Measurements from ENCODE around the gene HM13. TPM values are rescaled to one million over a fixed set of nuclear protein-coding genes. Genes with fewer than 3 reads are reported as not detected.
"Not testable (repeated sequence)": the region's sequence is repeated elsewhere in the genome, so short reads cannot be mapped to it uniquely, and the experiment has no call there.

HM13 gene
- 100 to 1,000 TPM; 127 to 152 (median 141) TPM for polyA plus RNA-seq (ENCODE audit: insufficient read length in 4 of 4)

GRCh38 chr20:31514154-31515071, at the start of gene HM13:
TSS of gene HM13 (plus strand) at chr20:31514442. CDS start at chr20:31514552, 110 bp downstream.
- DNase-seq (ENCODE audit: low read depth in 4 of 4, low spot score in 3 of 4): peak; percentile 86 to 89 (median 88)

- not testable (repeated sequence) for DNase-seq (ENCODE audit: low read depth in 4 of 4, low spot score in 3 of 4)
These were observed 43.3 kb upstream of the HM13 start for GRCh38 chr20:31470946-31471345.

GRCh38 chr20:31472395-31473330, 41.6 kb upstream of the HM13 start:
- no peak for DNase-seq (ENCODE audit: low read depth in 4 of 4, low spot score in 3 of 4)

GRCh38 chr20:31473331-31474096, 40.7 kb upstream of the HM13 start:
- DNase-seq (ENCODE audit: low read depth in 4 of 4, low spot score in 3 of 4): no peak

GRCh38 chr20:31474097-31474436, 40.2 kb upstream of the HM13 start:
- DNase-seq (ENCODE audit: low read depth in 4 of 4, low spot score in 3 of 4): no peak

GRCh38 chr20:31474758-31475427, 39.3 kb upstream of the HM13 start, which contains the start of the genes DEFB124 and REM1:
TSS of gene DEFB124 (minus strand) at chr20:31475127. CDS start at chr20:31473013, 2,114 bp downstream.
TSS of gene REM1 (plus strand) at chr20:31475288. CDS start at chr20:31476446, 1,158 bp downstream.
- no peak for DNase-seq (ENCODE audit: low read depth in 4 of 4, low spot score in 3 of 4)

- DNase-seq (ENCODE audit: low read depth in 4 of 4, low spot score in 3 of 4): no peak
These were observed 38.6 kb upstream of the HM13 start for GRCh38 chr20:31475472-31476293.

- no peak for DNase-seq (ENCODE audit: low read depth in 4 of 4, low spot score in 3 of 4)
These were observed 38.0 kb upstream of the HM13 start for GRCh38 chr20:31476294-31476585.

GRCh38 chr20:31476643-31477215, 37.5 kb upstream of the HM13 start:
- no peak for DNase-seq (ENCODE audit: low read depth in 4 of 4, low spot score in 3 of 4)

- DNase-seq (ENCODE audit: low read depth in 4 of 4, low spot score in 3 of 4): no peak
These were observed 30.2 kb upstream of the HM13 start for GRCh38 chr20:31484001-31484400.

GRCh38 chr20:31485450-31486339, 28.5 kb upstream of the HM13 start:
- peak in 2 of 4 donors; percentile 49 to 57 for DNase-seq (ENCODE audit: low read depth in 4 of 4, low spot score in 3 of 4)

GRCh38 chr20:31488115-31488514, 26.1 kb upstream of the HM13 start:
- no peak for DNase-seq (ENCODE audit: low read depth in 4 of 4, low spot score in 3 of 4)

GRCh38 chr20:31489152-31489551, 25.1 kb upstream of the HM13 start:
- DNase-seq (ENCODE audit: low read depth in 4 of 4, low spot score in 3 of 4): no peak

- no peak for DNase-seq (ENCODE audit: low read depth in 4 of 4, low spot score in 3 of 4)
These were observed 23.5 kb upstream of the HM13 start for GRCh38 chr20:31490752-31491151.

GRCh38 chr20:31494131-31494530, 20.1 kb upstream of the HM13 start:
- DNase-seq (ENCODE audit: low read depth in 4 of 4, low spot score in 3 of 4): no peak

GRCh38 chr20:31496761-31497295, 17.4 kb upstream of the HM13 start:
- no peak for DNase-seq (ENCODE audit: low read depth in 4 of 4, low spot score in 3 of 4)

GRCh38 chr20:31497838-31498540, 16.3 kb upstream of the HM13 start:
- no peak for DNase-seq (ENCODE audit: low read depth in 4 of 4, low spot score in 3 of 4)
